Stimulated activated CD8-positive, alpha-beta memory T cell treated with anti-CD3 and anti-CD28 coated beads, Interleukin-7, amount 100 ng/mL, for 48 hours (primary cell): ENCODE data around the gene PARS2.

Source experiments
- DNase-seq, 2 donors: peaks; one replicate each; pipeline ENCODE4 v3.0.0-alpha.2; 2020; ENCODE audit warnings: low read depth in 1 of 2; ENCODE audit errors: extremely low read depth in 1 of 2

Gene PARS2

DNA sequence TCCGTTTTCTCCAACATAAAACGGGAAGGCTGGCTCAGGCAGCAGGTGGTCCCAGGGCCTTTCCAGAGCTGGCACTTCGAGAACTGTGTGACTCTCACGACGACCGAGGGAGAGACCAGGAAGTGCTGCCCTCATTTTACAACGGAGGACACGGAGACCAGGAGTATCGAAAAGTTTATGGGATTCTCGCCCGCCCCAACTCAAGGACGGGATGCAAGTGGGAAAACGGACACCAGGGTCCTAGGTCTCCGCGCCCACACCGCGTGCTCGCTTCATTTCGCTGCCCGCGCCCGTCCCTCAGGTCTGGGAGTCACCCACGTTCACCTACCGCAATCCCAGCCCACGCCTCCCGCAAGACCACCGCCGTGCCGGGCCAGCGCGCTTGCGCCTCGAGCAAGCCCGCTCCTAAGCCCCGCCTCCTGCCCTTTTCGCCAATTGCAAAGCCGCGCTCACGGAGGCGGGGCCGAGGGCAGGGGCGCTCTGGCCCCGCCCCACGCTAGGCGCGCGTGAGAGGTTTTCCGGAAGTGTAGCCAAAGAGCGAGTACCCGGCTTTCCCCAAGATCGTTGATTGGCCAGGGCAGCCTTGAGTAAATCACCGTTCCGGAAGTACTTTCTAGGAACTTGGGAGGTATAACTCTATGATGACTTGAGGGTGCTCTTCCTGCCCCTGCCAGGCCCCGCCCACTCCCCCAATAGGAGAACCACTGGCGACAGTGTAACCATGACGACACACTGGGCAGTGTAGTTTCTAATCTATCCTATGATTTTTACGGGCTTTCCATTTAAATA lies at the start of gene PARS2:
PARS2 (minus strand) TSS at position 391 of the 789 bp plus-strand sequence. CDS start 5,362 bp downstream, outside the sequence.
- DNase-seq: peak; percentile 95 to 97

DNA sequence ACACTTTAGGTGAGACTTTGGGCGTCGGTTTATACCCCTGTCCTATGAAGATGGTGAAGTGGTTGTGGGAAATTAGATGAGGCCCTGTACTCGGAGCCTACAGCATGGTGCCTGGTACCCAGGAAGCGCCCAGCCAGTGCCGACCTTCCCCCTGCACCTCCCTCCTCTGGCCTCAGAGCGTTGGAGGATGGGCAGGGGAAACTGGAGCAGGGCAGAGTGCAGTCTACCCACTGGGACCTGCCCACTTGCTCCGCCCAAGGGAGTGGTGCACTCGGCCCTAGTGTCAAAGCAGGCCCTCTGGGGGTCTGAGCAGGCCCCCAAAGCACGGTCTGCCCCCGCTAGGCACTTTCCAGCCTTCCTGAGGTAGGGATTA lies 49.8 kb upstream of the PARS2 start:
- DNase-seq: no peak

DNA sequence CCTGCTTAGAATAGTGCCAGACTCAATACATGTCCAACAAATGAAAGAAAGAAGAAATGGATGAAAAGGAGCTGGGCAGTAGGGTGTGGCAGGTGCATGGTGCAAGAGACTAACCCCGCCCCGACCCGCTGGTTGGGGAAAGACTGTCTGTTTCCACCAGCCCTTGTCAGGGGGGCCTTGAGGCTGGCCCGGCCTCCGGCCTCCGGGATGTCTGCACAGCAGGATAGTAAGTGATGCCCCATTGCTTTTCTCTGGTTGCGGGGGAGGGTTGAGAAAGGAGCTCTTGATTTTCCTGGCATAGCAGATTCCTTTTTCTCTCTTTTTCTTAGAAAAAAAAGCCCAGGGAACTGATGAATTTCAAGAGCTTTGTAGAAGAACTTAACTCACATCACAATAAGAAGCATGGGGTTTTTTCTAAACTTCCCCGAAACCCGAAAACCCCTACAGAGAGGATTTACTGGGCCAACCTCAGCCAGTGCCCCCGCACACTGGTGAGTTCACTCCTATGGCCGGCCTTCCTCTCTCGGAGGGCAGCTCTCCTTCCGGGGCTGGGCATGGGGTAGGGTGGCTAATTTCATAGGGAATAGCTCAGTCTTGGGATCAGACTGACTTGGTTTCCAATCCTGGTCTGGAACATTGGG lies 49.3 kb upstream of the PARS2 start:
- no peak for DNase-seq

DNA sequence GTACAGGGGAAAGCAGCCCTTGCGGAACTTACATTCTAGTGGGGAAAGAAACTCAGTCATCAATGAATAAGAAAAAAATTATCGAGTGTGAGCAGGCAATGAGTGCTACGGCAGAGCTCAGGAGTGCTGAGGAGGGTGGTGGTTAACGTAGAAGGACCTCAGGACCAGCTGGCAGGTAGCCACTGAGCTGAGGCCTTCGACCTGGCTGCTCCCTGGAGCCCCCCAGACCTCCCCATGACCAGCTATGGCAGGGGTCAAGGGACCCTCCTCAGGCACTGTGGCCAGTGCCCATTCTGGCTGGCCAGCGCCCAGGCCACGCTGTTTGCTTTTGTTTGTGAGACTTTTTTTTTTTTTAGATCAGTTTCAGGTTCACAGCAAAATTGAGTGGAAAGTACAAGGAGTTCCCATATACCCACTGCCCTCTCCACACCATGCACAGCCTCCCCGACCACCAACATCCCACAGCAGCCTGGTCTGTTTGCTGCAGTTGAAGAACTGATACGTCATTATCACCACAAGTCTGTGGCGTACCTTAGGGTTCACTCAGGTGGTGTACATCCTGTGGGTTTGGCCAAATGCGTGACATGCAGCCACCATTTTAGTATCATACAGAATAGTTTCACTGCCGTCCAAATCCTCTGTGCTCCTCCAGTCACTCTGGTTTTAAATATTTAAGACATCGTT lies 48.6 kb upstream of the PARS2 start:
- no peak for DNase-seq

DNA sequence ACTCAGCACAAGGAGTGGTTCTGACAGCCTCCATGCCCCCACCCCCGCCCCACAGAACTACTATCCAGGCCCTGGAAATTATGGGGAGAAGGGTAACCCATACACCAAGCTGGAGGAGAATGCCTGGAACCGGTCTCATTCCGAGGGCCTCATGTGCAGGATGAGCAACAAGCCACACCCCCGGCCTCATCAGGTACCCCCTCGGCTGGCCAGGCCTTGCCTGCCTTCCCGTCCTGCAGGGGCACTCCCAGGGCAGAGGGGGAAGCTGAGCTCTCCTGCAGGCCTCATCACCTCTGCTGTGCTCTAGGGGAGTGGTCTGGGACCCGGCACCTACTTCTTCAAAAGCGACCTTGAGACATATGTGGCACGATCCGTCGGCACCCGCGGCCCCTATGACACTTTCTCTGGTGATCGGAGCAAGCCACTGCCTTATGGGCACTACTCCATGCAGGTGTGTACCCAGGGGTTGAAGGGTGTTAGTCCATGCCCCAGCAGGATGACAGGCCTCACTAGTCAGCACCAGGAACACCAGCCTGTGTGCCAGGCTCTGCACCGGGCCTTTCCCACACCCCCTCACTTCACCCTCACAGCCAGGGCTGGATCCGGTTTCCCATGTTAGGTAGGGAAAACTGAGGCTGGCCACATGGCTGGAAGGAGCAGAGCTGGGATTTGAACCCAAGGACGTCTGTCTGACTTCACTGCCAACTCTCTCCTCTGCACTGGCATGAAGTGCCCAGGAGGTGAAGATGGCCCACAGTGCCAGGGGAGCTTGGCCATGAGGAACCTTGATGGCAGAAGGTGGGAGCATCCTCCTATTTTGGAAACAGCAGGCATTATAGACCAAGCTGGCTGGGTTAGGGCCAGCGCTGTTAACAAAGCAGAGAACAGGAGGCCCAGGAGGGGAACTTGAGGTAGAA lies 47.7 kb upstream of the PARS2 start:
- no peak for DNase-seq

DNA sequence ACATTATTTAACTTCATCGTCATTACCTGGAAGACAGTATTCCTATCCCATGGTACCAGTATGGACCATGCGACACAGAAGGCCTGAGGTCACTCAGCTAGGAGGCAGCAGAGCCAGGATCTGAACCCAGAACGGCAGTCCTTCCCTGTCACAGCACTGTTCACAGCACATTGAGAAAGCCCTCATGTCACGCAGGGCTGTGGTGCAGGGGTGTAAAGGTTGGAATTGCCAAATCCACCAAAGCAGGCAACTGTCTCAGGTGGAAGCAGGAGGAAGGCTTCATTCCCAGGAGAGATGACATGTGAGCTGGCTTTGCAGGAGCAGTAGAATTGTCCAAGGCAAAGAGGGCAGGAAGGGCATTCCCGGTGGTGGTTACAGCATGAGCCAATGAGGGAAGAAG lies 46.7 kb upstream of the PARS2 start:
- DNase-seq: no peak

DNA sequence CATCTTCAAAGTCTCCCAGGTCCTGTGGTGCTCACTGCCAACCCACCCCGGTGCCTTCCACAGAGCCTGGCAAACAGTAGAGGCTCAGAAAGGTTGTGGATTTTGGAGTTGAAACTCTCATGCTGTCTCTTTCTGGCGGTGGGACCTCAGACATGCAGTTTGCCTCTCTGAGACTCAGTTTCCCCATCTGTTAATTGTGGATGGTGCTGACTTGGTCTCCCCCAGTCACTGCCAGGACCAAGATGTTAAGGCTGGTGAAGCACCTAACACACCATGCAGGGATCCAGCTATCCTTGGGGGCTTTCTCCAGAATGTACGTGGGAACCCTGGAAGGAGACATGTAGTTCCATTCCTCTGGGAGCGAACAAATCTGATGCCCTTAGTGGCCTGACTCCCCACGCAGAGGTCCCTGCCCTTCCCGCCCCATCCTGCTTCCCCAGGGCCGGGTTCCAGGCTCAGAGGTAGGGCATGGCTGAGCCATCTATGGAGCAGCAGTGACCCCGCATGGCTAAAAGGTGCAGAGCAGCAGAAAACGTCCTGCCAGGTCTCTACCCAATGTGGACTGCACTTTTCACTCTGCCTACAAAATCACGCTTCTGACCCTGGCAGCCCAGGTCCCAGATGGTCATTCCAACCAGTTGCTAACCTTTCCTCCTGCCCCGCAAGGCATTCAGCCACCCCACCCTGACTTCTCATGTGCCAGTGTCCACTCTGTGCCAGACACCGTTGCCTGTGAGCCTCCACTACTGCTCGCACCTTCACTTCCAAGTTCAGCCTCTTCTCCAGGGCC lies 46.0 kb upstream of the PARS2 start:
- no peak for DNase-seq

DNA sequence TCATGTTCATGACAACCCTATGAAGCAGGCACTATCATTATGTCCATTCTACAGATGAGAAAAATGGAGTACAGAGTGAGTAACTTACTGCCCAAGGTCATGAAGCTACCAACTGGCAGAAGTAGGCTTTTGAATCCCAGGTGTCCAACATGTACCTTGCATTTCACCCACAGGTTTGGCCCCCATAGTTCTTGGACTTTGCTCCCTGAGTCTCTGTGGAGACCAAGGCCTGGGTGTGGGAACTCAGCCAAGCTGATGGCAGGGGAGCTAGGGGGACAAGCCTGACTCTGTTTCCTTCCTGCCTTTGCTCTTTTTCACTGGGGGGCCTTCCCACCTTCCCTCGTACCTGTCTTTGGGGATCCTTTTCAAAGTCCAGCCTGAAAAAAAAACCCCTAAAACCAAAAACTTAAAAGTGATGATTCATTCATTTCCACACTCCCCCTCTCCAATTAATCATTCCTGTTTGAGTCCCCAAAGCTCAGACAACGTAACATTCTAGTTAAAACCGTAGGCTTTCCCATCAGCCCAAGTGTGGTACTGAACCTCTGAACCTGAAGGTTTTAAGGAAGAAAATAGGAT lies 45.3 kb upstream of the PARS2 start:
- no peak for DNase-seq

DNA sequence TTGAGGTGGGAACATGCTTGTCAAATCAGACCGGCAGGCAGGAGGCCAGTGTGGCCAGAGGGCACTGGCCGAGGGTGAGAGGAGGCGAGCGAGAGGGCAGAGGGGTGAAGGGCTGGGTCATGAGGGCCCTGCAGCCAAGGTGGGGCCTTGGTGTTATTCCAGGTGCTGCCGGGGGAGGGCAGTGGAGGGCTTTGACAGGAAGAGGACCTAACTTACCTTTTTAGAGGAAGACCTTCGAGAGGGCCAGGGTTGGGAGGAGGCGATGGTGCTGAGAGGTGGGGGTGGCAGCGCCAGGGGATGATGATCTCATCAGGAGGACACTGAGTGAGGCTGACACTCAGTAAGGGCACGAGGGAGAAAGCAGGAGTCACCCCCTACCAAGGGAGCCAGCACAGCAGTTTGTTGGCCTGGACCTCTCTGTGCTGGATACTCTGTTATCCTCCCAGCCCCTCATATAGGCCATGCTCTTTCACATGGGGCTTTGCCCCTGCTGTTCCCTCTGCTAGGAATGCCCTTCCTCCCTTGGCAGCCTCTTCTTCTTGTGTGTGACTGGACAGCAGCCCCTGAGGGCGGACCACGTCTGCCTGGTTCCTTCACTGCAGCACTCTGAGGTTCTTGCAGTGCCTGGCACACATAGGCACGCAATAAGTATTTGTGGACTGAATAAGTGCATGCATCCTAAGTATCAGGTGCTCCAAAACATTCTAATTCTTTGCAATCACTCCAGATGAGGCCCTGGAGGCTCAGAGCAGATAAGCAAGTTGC lies 44.3 kb upstream of the PARS2 start:
- no peak for DNase-seq

DNA sequence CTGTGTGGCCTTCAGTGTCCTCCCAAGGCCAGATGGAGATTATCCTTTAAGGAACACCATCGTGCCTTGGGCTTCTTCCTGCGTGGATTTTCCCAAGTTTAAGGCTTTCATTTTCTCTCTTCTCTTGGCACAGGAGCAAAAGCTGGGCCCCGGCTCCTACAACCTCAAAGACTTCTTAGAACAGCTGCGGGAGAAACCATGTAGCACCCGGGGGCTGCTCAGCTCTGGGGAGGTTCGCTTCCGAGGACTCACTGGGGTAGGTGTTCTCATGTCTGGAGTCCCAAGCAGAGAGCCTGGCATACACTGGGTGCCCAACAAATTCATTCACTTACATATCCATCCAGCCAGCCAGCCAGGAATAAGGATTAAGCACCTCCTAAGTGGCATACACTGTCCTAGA lies 43.4 kb upstream of the PARS2 start:
- DNase-seq: no peak

DNA sequence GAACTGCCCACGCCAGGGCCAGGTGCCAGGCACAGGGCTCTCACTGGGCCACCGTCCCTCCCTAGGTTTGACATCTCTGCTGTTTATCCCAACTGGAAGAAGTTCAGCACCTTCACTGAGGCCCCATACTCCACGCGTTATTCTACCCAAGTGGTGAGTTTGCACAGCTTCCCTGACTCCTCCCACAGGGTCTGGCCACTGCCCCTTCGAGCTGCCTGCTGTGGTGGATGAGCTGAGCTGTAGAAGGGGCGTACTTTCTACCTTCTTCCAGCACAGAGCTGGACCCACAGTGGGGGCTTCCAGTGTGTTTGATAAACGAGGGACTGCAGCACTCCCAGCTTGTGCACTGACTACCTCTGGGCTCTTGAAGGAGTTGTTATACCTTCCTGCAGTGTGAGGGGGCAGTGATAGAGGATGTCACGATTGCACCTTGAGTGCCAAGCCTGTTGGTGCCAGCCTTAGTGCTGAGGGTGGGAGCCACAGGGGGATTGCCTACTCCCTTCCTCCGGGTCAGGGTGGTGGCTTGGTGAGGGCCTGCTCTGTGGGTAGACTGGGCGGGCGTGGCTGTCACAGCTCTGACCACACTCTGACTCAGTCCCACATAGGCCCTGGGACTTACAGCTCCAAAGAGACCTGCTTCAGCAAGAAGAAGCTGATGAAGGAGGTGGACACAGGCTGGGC lies 42.7 kb upstream of the PARS2 start:
- DNase-seq: no peak

DNA sequence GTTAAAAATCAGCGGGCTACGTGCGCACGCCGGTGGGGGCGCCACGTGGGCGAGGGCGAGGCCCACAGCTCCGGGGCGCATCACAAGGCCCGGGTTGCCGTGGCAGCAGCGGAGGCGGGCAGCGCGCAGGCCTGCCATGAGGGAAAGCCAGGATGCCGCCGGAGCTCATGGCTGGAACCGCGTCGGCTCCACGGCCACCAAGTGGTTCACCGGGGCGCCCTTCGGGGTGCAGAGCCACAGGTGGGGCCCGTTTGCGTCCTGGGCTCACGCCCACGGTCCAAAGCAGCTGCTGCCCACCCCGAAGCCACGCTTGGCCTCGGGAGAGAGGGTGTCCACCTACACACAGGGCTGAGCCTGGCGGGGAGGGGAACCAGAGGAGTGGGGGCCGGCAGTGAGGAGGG lies 41.7 kb upstream of the PARS2 start:
- DNase-seq: no peak

DNA sequence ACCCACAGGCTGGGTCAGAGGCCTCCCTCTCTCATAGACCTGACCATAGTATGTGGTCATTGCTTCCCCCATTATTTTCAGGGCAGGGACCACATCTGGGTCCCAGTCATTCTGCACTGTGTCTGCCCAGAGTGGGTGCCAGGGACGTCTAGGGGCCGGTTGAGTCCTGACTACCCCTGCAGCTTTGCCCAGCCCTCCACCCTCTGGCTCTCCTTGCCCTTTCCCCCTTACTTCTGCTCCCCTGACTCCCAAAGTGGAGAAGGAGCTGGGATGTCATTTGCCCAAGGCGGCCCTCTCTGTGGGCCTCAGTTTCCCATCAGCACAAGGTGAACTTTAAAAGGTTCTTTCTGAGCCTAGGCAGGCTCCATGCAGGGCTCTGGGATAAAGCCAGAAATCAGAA lies 41.1 kb upstream of the PARS2 start:
- DNase-seq: no peak

DNA sequence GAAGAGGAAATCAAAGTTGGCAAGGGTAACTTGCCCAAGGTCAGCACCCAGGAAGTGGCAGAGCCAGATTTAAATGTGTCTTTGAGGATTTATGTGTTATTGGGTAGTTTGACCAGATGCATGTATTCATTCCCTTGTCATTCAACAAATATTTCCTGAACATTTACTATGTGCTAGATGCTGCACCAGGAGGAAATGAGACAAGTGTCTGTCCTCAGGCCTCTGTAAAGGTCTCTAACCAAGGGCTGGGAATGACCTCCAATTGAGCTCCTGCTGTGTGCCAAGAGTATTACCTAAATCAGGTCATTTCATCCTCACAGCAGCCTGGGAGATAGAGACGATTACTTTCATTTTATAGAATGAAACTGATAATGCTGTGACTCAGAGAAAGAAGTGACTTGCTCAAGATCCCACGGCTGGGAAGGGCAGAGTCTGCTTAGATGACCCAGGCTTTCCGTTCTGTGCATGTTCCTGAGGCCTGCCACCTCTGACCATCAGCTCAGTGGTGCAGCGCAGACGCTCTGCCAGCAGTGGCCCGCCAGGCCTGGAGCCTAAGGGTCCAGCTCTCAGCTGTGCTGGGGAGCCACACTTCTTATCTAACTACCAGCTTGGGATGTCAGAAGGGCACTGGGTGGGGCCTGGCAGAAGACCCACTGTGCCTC lies 40.3 kb upstream of the PARS2 start:
- peak in 1 of 2 donors; percentile 39 for DNase-seq

DNA sequence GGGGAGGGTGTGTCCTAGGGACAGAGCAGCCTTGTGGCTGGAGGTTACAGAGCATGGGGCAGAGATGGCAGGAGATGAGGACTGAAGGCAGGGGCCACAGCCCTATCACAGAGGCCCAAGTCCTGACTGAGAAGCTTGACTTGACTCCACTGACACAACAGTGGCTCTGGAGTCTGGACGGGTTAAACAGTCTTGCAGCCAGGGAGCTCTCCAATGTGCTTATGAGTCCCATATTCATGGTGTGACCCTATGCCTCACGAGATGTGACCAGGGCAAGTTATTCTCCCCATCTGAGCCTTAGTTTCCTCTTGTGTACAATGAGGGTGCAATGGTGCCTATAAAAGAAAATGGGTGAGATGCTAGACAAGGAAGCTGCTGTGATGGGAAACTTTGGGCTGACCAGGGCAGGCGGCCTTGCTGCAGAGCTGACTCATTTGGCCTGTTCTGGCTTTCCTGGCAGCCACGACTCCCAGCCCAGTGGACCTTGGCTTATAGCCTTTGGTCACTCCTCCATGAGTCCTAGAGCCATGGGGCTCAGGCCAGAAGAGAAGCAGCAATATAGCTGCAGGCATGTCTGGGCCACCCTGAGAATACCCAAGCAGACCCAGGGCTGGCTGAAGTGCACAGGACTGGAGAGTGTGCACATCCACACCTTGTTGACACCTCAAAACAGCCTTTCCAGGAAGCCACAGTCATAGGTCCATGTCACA lies 39.6 kb upstream of the PARS2 start:
- DNase-seq: no peak

DNA sequence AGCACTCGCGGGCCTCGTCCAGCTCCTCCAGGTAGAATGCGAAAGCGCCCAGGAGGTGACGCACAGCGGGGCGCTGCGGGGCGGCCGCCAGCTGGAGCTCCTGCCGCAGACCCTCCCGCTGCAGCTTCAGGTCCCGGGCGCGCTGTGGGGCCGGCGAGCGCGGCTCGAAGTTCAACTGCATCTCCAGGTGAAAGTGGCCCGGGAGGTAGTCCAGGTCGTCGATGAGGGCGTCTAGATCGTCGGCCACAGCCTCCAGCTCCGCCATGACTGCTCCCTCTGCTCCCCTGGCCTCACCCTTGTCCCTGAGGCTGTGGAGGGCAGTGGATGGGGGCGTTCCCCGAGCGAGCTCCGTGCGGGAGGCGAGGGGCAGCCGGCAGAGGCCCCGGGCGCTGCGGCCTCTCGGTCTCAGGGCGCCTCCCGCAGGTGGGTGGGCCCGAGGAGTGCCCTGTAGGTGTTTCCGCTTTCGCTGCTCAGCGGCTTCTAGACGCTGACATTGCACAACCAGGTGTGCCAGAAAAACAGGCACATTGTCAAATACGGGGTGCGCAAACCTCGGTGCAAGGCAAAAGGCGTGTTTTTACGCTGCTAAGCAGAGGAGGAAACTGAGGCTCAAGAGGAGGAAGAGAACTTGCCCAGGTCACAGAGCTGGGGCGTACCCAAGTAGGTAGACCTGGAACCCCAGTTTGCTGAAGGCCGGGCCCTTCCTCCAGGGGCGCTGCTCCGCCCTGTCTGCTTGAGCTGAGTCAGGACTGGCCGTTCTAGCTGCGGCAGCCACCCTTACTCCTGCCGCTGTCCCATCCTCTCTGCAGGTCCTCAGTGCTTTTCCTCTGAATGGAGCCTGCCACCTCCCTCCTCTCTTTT lies 36.8 kb upstream of the PARS2 start, which contains the start of gene TTC22:
TTC22 (minus strand) TSS at position 425 of the 861 bp plus-strand sequence; CDS start at position 265, 160 bp downstream.
- peak in 1 of 2 donors; percentile 51 for DNase-seq
